MCF 10A (cell line): Measurements from ENCODE around the gene GPR35. TPM values are rescaled to one million over a fixed set of nuclear protein-coding genes. Genes with fewer than 3 reads are reported as not detected.

Experiments
- BruUV-seq: library from RNA; stranded (reverse); fragments of 400-500 nt; replicated peaks from 2 replicates; lab custom pipeline; 2021; lab: Mats Ljungman, UMichigan
- CTCF ChIA-PET: fragments of 300-600 bp; sonication (Branson Sonifier 250); formaldehyde crosslinking; extraction: SDS; loops from one replicate; lab custom pipeline; 2021; ENCODE audit warnings: antibody characterized with exemption, inconsistent platforms; lab: Yijun Ruan, JAX
- POLR2A ChIA-PET: fragments of 300-600, 350-650 bp; sonication (Branson Sonifier 250); formaldehyde crosslinking; extraction: SDS; loops from one replicate; lab custom pipeline; 2020; ENCODE audit warnings: antibody characterized with exemption, inconsistent platforms; lab: Yijun Ruan, JAX
- DNase-seq: peaks from one replicate; pipeline ENCODE4 v3.0.0-alpha.2; 2018; ENCODE audit not compliant: unreplicated experiment
- H3K27ac Mint-ChIP-seq: one replicate; pipeline ENCODE4 v1.8.0; 2022; ENCODE audit warnings: mild to moderate bottlenecking, low read depth, mixed read lengths; ENCODE audit not compliant: unreplicated experiment
- H3K27me3 Mint-ChIP-seq: one replicate; pipeline ENCODE4 v1.8.0; 2022; ENCODE audit warnings: mixed read lengths; ENCODE audit not compliant: insufficient read depth, unreplicated experiment
- H3K36me3 Mint-ChIP-seq: one replicate; pipeline ENCODE4 v1.8.0; 2022; ENCODE audit warnings: mild to moderate bottlenecking, moderate library complexity, mixed read lengths; ENCODE audit not compliant: insufficient read depth, unreplicated experiment
- H3K4me1 Mint-ChIP-seq: one replicate; pipeline ENCODE4 v1.8.0; 2022; ENCODE audit warnings: mixed read lengths; ENCODE audit not compliant: insufficient read depth, unreplicated experiment
- H3K4me3 Mint-ChIP-seq: one replicate; pipeline ENCODE4 v1.8.0; 2022; ENCODE audit warnings: mild to moderate bottlenecking, moderate library complexity, mixed read lengths; ENCODE audit not compliant: unreplicated experiment
- H3K9me3 Mint-ChIP-seq: one replicate; pipeline ENCODE4 v1.8.0; 2022; ENCODE audit warnings: mixed read lengths; ENCODE audit not compliant: unreplicated experiment
- intact Hi-C: fragments of 100-400 bp; cut with micrococcal nuclease; formaldehyde crosslinking; loops from 2 replicates; pipeline ENCODE4 v1.14.1; 2022
- total RNA-seq: library from RNA; stranded (reverse); gene quantifications from 2 replicates; pipeline ENCODE4 v1.2.3, GENCODE V29; 2022
- TF ChIP-seq, protein P1 (sequence below): fragments of 200-600 bp; IDR thresholded peaks from one replicate; pipeline ENCODE4 v1.8.0; 2022; ENCODE audit warnings: antibody characterized with exemption, mild to moderate bottlenecking; ENCODE audit not compliant: unreplicated experiment

Gene GPR35
- total RNA-seq, 1 experiment from 2014 or later: 0.42 TPM

DNA sequence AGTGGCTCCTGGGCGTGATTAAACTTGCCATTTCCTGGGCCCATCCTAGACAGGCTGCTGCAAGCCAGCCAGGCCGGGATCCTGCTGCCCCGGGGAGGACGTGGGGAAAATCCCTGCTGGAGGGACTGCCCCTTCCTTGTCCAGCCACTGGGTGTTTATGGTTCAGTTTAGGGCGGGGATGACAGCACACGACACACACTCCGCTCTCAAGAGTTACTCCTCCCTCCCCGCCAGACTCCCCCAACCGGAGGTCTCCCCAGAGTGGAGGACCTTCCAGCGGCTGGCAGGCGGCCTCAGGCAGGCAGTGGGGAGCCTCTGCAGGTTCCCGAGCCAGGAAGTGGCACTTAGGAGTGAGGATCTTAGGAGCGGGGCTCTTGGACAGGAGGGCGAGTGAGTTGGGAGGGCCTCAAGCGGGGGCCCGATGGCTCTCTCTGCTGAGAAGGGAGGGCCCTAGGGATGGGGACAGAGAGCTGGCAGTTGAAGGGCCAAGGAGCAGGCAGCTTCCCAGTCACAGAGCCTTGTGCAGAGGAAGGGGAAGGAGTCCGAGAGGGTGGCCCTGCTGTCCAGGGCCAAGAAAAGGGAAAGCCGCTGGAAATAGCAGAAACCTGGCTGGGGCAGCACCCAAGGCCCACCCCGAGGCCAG is 5.7 kb upstream of the GPR35 start:
- ChIA-PET CTCF (no interaction called here), POLR2A (no interaction called here)
- intact Hi-C loops: no loop called here
- Mint-ChIP-seq H3K9me3 (no peaks in the 10 kb centered on the region), H3K27me3 (no peaks in the 10 kb centered on the region), H3K36me3 (no peaks in the 10 kb centered on the region), H3K27ac (no peak overlapping the region), H3K4me3 (no peak overlapping the region), H3K4me1 (no peaks in the 10 kb centered on the region)
- no TSS peak for BruUV-seq
- TF ChIP-seq, protein P1, sequence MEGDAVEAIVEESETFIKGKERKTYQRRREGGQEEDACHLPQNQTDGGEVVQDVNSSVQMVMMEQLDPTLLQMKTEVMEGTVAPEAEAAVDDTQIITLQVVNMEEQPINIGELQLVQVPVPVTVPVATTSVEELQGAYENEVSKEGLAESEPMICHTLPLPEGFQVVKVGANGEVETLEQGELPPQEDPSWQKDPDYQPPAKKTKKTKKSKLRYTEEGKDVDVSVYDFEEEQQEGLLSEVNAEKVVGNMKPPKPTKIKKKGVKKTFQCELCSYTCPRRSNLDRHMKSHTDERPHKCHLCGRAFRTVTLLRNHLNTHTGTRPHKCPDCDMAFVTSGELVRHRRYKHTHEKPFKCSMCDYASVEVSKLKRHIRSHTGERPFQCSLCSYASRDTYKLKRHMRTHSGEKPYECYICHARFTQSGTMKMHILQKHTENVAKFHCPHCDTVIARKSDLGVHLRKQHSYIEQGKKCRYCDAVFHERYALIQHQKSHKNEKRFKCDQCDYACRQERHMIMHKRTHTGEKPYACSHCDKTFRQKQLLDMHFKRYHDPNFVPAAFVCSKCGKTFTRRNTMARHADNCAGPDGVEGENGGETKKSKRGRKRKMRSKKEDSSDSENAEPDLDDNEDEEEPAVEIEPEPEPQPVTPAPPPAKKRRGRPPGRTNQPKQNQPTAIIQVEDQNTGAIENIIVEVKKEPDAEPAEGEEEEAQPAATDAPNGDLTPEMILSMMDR: no peak
- DNase-seq: no peak

DNA sequence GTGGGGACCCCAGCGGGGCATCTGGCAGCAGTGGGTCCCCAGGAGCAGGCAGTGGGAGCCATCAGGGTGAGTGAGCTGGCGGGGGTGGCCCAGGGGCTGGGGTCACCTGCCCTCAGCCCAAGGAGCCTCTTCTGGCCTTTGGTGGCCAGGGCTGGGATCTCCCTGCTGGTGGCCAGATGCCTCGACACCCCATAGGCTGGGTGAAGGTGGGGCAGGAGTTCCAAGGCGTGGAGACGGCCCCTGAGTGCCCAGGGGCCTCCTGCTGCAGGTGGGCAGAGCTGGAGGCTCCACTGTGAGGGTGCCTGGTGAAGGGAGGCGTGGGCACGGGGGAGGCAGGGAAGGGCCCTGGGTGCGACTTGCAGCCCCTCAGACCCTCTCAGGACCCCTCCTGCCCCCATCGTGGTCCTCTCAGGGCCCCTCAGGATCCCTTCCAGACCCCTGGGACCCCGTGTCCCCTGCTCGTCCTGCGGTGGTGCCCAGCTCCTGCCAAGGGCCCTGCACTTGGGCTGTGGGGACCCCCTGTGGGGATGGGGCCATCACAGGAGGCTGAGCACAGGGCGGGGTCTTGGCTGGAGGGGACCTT is 5.0 kb upstream of the GPR35 start:
- intact Hi-C loops: no loop called here
- ChIA-PET POLR2A (no interaction called here), CTCF (interaction anchor here (0.6 kb wide), 1 partner anchor 10 kb away, joined by 3 read pairs; no protein-coding TSS in a partner anchor)
- no peaks in the 10 kb centered on the region for H3K27me3 Mint-ChIP-seq
- DNase-seq: no peak
- no peaks in the 10 kb centered on the region for H3K9me3 Mint-ChIP-seq
- H3K36me3 Mint-ChIP-seq: no peaks in the 10 kb centered on the region
- TF ChIP-seq, protein P1: no peak
- no TSS peak for BruUV-seq
- H3K4me3 Mint-ChIP-seq: no peak overlapping the region
- H3K27ac Mint-ChIP-seq: no peak overlapping the region
- H3K4me1 Mint-ChIP-seq: no peaks in the 10 kb centered on the region

DNA sequence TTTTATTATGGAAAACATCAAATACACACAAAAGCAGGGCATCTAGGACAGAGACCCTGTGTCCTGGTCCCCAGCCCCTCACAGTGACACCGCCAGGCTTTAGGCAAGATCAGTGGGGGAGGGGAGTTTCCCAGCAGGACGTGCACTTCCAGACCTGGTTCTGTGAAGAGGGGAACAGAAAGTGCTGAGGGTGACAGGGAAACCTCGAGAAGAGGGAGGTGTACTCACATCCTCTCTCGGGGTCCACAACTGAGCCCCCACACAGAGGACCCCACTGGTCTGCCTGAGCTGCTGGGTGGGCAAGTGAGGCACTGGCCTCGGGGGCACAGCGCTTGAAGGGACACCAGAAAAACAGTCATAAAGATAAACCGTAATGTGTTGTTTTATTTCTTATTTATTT is 4.4 kb upstream of the GPR35 start:
- intact Hi-C loops: no loop called here
- TF ChIP-seq, protein P1: no peak
- no peak for DNase-seq
- POLR2A ChIA-PET: no interaction called here
- Mint-ChIP-seq H3K4me1 (no peaks in the 10 kb centered on the region), H3K9me3 (no peaks in the 10 kb centered on the region), H3K27ac (no peak overlapping the region), H3K4me3 (no peak overlapping the region), H3K27me3 (no peaks in the 10 kb centered on the region), H3K36me3 (no peaks in the 10 kb centered on the region)
- no TSS peak for BruUV-seq
- CTCF ChIA-PET: interaction anchor here (0.6 kb wide), 1 partner anchor 11 kb away, joined by 3 read pairs; no protein-coding TSS in a partner anchor

DNA sequence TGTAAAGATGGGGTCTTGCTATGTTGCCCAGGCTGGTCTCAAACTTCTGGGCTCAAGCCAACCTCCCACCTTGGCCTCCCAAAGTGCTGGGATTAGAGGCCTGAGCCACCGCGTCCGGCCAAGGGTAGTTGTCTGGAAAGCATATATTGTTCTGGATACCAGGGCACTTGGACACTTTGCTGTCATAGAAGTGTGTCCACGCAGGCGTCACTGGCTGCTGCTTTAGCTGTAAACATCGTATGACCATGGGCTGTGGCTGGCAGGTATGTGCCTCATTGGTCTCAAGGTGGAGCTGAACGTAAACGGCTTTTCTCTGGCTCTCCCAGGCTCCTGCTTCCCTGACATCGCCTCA is 3.2 kb upstream of the GPR35 start:
- H3K9me3 Mint-ChIP-seq: no peaks in the 10 kb centered on the region
- TF ChIP-seq, protein P1: no peak
- DNase-seq: no peak
- no peaks in the 10 kb centered on the region for H3K27me3 Mint-ChIP-seq
- no TSS peak for BruUV-seq
- no peaks in the 10 kb centered on the region for H3K4me1 Mint-ChIP-seq
- H3K4me3 Mint-ChIP-seq: no peak overlapping the region
- intact Hi-C loops: no loop called here
- POLR2A ChIA-PET: no interaction called here
- H3K36me3 Mint-ChIP-seq: no peaks in the 10 kb centered on the region
- no peak overlapping the region for H3K27ac Mint-ChIP-seq
- CTCF ChIA-PET: no interaction called here
